Ovary (tissue), 9 donors: Measurements from ENCODE around the gene MXD1. TPM values are rescaled to one million over a fixed set of nuclear protein-coding genes. Genes with fewer than 3 reads are reported as not detected.

Source experiments
- DNase-seq, 5 donors: peaks; one replicate each; pipeline ENCODE4 v3.0.0-alpha.2; 2019 to 2020
- H3K27ac ChIP-seq, 2 donors: fragments of 200-600 bp; one replicate each; pipeline versions ENCODE4 v1.5.1 to v1.8.0; 2019 to 2022
- H3K27me3 ChIP-seq: fragments of 200-600 bp; one replicate; pipeline ENCODE4 v1.8.0; 2022
- H3K36me3 ChIP-seq: fragments of 200-600 bp; sonication (generic); one replicate; pipeline ENCODE4 v1.5.1; 2019
- H3K4me1 ChIP-seq: one replicate; pipeline ENCODE4 v1.8.1; 2013; ENCODE audit warnings: mild to moderate bottlenecking, moderate library complexity; ENCODE audit not compliant: insufficient read depth
- H3K4me3 ChIP-seq: fragments of 200-600 bp; sonication (generic); one replicate; pipeline ENCODE4 v1.5.1; 2017
- H3K9me3 ChIP-seq, 2 donors: fragments of 200-600 bp in 1 of 2; sonication (generic) in 1 of 2; one replicate each; pipeline versions ENCODE4 v1.5.1 to v1.8.1; 2013 to 2019; ENCODE audit warnings: mild to moderate bottlenecking in 1 of 2, moderate library complexity in 1 of 2
- EP300 ChIP-seq: sonication (generic); formaldehyde crosslinking; IDR thresholded peaks from one replicate; pipeline ENCODE4 v1.6.1; 2017; ENCODE audit warnings: antibody characterized with exemption
- POLR2A ChIP-seq: fragments of 450-650 bp; IDR thresholded peaks from one replicate; pipeline ENCODE4 v1.6.1; 2017; ENCODE audit warnings: antibody characterized with exemption, mild to moderate bottlenecking, moderate library complexity
- WGBS, 3 donors: extraction: QIAGEN DNeasy Blood & Tissue Kit in 1 of 3; methylation state at CpG; one replicate each; pipeline versions ENCODE4 v1.1.5 to v1.1.7; 2013 to 2017; 5-methylcytosine and 5-hydroxymethylcytosine counted together
- intact Hi-C, 4 donors: fragments of 100-400 bp; cut with DNase I; formaldehyde crosslinking; loops; one replicate each; pipeline versions ENCODE4 v1.11.0 to v1.15.1; 2022 to 2023
- polyA plus RNA-seq, 2 donors: library from polyadenylated mRNA; stranded (reverse); fragments of 200-250 nt in 1 of 2; fragments of 350-450 nt in 1 of 2; fragmentation: Illumina TruSeq in 1 of 2; extraction: RNeasy Lipid Tissue Mini Kit (QIAGEN cat#74804) in 1 of 2; gene quantifications; one replicate each; pipeline ENCODE4 v1.2.3, GENCODE V29; 2013 to 2014
- total RNA-seq, 7 donors: library from RNA; depleted of rRNA in 2 of 7; stranded (reverse); fragments of >200 nt in 2 of 7; fragmentation: NEBNext Ultra II Directional in 3 of 7; extraction: Animal tissue kit (Norgen Biotek cat#: 25700) in 3 of 7; gene quantifications; one replicate each; pipeline versions ENCODE4 v1.1.0 to v1.2.4, GENCODE V29; 2016 to 2023
- TF ChIP-seq, protein P1 (sequence below), 3 donors: fragments of 450-650 bp in 2 of 3; fragments of 200-600 bp in 1 of 3; IDR thresholded peaks; one replicate each; pipeline versions ENCODE4 v1.5.1 to v1.8.0; 2016 to 2022; ENCODE audit warnings: antibody characterized with exemption in 3 of 3, mild to moderate bottlenecking in 1 of 3
- donor health status: DM: no; HTN: no; CAD: no; lungs with moderate emphysema.
- donor health status: DM: no; HTN: no; CAD: no.
- donor health status: Bipolar disorder and iron deficiency.
- donor health status: DM: yes; HTN: yes; CAD: no.
- donor health status: DM: no; HTN: no; CAD: no.
- donor health status: DM: yes; HTN: yes; CAD: no.

Gene MXD1
- total and polyA plus RNA-seq, 9 donors = 3.4 to 13.7 (median 6.7) TPM

DNA sequence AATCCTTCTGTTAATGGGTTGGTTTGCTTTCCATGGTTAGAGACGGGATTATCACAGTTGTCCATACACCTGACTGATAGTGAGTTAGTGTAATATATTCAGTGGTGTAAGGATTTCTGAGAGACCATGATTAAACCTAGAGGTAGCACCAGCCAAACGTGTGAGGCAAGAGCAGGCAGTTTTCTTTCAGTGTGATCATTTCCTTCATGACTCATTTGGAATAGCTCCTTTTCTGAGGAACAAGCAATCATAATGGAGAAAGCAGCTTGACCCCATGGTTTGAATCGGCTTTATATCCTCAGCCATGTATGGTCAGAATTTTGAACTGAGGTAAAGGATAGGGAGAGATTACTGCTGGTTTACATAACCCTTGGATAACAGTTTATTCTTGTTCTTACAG lies 2.9 kb downstream of the MXD1 start:
- intact Hi-C loops = loop anchor here (2.0 to 10.0 kb wide), 7 partner anchors 37 to 387 kb away; partner anchors contain the start of genes FAM136A (in 1 of the 4), PCBP1 (in 1 of the 4) and SNRPG (in 1 of the 4)
- no peak overlapping the region for H3K4me3 ChIP-seq
- no peaks in the 10 kb centered on the region for H3K27me3 ChIP-seq
- no peaks in the 10 kb centered on the region for H3K36me3 ChIP-seq
- TF ChIP-seq EP300 (no peak), POLR2A (no peak)
- TF ChIP-seq, protein P1, sequence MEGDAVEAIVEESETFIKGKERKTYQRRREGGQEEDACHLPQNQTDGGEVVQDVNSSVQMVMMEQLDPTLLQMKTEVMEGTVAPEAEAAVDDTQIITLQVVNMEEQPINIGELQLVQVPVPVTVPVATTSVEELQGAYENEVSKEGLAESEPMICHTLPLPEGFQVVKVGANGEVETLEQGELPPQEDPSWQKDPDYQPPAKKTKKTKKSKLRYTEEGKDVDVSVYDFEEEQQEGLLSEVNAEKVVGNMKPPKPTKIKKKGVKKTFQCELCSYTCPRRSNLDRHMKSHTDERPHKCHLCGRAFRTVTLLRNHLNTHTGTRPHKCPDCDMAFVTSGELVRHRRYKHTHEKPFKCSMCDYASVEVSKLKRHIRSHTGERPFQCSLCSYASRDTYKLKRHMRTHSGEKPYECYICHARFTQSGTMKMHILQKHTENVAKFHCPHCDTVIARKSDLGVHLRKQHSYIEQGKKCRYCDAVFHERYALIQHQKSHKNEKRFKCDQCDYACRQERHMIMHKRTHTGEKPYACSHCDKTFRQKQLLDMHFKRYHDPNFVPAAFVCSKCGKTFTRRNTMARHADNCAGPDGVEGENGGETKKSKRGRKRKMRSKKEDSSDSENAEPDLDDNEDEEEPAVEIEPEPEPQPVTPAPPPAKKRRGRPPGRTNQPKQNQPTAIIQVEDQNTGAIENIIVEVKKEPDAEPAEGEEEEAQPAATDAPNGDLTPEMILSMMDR (IDR thresholded peaks at IDR 0.05) = no peak
- DNase-seq = no peak
- H3K9me3 ChIP-seq = no peaks in the 10 kb centered on the region
- H3K27ac ChIP-seq = no peak overlapping the region
- peaks cover 2% of the 10 kb centered on the region for H3K4me1 ChIP-seq
- WGBS, 3 donors = 44 to 54% (median 45%) methylated on average over 3 of the region's 3 CpGs

DNA sequence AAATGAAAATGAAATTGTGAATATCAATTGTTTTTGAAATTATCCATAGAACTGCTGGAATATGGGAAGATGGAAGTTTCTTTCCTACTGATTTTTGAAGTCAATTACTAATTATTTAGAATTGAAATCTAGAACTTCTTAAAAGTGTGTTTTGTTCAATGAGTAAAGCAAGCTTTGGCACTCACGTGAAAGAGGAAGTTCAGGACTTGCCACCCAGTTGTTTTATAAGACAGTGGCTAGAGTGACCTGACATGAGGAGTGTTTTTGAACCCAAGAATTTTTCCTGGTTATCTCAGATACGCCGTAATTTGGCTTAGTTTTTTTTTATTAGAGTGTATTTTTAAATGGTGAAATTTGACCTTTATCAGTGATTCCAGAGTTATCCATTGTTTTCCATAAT lies 3.5 kb downstream of the MXD1 start:
- 20 to 36% (median 35%) methylated on average over 3 of the region's 3 CpGs for WGBS, 3 donors
- no peak for DNase-seq
- Histone ChIP-seq H3K27ac (no peak overlapping the region), H3K4me3 (no peak overlapping the region), H3K36me3 (no peaks in the 10 kb centered on the region), H3K9me3 (no peaks in the 10 kb centered on the region), H3K4me1 (peaks cover 2% of the 10 kb centered on the region), H3K27me3 (no peaks in the 10 kb centered on the region)
- TF ChIP-seq EP300 (no peak), POLR2A (no peak)
- TF ChIP-seq, protein P1 (IDR thresholded peaks at IDR 0.05) = no peak
- intact Hi-C loops = loop anchor here (5.0 to 10.0 kb wide), 6 partner anchors 149 to 386 kb away; partner anchors contain the start of genes FAM136A (in 1 of the 4), PCBP1 (in 1 of the 4) and SNRPG (in 1 of the 4)

DNA sequence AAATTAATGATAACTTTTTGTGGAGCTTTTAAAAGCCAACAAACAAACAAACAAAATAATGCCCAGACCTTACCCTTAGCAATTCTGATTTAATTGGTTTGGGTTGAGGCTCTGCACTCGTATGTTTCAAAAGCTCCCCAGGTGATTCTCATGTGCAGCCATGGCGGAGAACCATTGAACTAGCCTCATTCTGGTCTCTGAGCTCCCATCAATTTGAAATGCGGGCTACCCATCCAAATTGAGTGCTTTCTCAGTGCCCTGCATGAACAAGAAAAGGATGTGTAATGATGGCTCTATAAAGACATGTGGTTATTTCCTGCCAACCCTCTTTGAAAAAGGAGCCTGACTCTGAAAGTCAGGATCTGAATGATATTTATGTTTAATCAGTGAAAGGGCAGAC lies 8.2 kb downstream of the MXD1 start:
- H3K27ac ChIP-seq = no peak overlapping the region
- H3K4me3 ChIP-seq = no peak overlapping the region
- no peak for TF ChIP-seq POLR2A
- TF ChIP-seq, protein P1 (IDR thresholded peaks at IDR 0.05) = no peak
- no peak for TF ChIP-seq EP300
- 94 to 97% (median 96%) methylated on average over 3 of the region's 3 CpGs for WGBS, 3 donors
- intact Hi-C loops = loop anchor here in 1 of 4 donors (10.0 kb wide), 1 partner anchor 142 kb away; no protein-coding TSS in a partner anchor
- no peaks in the 10 kb centered on the region for H3K27me3 ChIP-seq
- no peaks in the 10 kb centered on the region for H3K9me3 ChIP-seq
- H3K4me1 ChIP-seq = no peaks in the 10 kb centered on the region
- H3K36me3 ChIP-seq = no peaks in the 10 kb centered on the region
- no peak for DNase-seq

DNA sequence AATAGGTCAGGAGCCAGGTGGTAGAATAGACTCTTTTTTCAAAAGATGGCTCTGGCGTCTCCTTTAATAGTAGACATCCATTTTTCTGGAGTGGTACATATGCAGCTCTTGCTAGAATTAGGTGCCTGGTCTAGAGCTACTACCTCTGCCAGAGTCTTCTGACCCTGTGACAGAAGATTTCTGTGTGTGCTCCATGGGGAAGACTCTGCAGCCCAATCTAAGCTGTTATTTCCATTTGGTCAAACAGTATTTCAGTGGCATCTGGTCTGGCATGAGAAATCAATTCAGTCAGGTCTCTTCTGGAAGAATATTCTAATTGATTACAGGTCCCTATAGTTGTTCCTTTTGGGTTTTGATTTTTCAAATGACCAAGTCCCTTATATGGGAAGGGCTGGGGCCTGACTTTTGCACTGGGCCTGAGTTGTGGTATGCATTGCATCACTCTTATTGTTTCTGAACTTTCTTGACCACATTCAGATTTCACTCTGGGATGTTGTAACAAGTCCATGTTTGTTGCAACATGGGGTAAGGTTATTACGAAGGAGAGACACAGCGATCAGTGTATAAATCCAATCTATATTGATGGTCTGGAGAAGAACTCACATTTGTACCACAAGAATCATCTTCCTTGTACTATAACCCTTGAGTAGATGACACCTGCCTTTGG lies 12.1 kb downstream of the MXD1 start:
- no peaks in the 10 kb centered on the region for H3K9me3 ChIP-seq
- WGBS, 3 donors = 77 to 83% (median 82%) methylated on average over 3 of the region's 3 CpGs

More for the DNA sequence above, 12.1 kb downstream of the MXD1 start:
- intact Hi-C loops = loop anchor here in 1 of 4 donors (10.0 kb wide), 1 partner anchor 138 kb away; no protein-coding TSS in a partner anchor
- no peak for DNase-seq
- Histone ChIP-seq H3K27ac (no peak overlapping the region), H3K4me3 (no peak overlapping the region), H3K27me3 (no peaks in the 10 kb centered on the region), H3K4me1 (no peaks in the 10 kb centered on the region), H3K36me3 (no peaks in the 10 kb centered on the region)
- TF ChIP-seq, protein P1 (IDR thresholded peaks at IDR 0.05) = no peak
- TF ChIP-seq POLR2A (no peak), EP300 (no peak)
